ENCODE results near the gene AGGF1.
A peak's percentile ranks its signal among the peaks of the same experiment; 100 is the strongest.
"Not testable (repeated sequence)": the region's sequence is repeated elsewhere in the genome, so short reads cannot be mapped to it uniquely, and the experiment has no call there.

AGGF1 gene

GRCh38 chr5:77028631-77029375 lies 1.4 kb upstream of the AGGF1 start:
- no peak for DNase-seq

DNA sequence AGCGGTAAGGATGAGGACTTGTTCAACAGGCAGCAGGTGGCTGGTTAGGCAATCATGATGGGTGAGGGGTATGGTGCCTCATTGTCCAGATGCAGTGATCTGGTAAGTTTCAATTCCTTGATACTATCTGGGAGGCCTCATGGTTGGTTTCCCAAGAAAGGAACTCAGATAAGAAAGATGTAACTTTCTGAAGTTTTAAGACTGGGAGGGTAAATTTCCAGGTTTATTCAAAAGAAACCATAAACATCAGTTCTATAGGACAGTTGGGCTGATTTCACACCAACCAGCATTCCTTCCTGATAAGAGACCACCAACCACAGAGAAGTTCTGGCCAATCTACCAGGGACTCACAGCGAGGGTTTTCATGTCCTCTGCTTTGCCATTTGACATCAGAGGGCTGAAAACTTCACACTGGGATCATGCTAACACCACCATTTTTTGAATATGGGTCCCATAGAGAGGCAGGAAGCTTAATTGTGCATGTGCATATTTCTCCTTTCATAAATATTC lies 773 bp upstream of the AGGF1 start:
- no peak for DNase-seq

DNA sequence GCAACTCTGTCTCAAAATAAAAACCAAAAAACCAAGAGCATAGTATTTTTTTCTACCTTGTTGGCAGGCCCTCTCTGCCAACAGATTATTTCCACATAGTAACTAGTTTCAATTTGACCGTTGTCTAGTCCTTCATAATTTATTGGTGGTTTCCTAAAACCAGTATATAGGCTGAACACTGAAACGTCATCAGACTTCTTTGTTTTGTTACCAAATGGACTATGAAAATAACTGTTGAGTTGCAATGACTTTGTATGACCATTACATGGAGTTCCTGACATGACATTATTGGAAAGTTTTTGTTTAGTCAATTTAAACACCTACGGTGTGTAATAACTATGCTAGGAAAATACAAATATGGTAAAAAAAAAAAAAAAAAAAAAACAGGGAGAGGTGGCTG lies 1.7 kb downstream of the AGGF1 start:
- no peak for DNase-seq

DNA sequence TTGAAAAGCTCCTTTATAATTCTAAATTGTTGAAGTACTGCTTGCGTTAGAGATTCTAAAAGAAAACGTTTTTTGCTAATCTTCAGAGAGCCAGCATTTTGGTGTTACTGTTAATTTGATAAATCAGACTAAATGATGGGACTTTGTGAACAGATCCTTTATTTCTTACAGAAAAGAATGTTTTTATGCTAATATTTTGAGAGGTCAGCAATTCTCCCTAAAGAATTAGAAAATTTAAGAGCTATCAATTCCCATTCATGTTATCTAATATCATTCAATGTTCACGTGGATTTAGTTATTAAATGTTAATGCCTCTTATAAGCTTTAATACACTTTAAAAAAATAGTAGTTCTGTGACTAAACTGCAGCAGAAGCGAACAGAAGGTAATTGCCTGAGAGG lies 2.4 kb downstream of the AGGF1 start:
- no peak for DNase-seq

- DNase-seq: no peak
These were observed 3.1 kb downstream of the AGGF1 start for GRCh38 chr5:77033338-77033737.

DNA sequence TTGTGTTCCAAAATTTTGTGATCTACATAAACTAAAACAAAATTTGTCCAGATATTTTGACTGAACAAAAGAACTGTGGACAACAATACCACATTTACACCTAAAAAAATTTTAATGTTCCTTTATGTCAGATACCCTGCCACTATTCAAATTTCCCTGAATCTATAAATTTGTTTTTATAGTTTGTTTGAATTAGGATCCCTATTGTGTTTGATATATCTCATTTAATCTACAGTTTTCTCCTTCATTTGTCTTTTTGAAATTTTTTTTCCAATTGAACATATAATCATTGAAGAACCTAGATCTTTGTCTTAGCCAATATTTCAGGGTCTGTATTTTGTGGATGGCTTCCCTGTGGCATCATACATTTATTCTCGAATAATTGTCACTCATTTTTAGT lies 5.7 kb downstream of the AGGF1 start:
- no peak for DNase-seq

GRCh38 chr5:77046416-77047073 lies 16.3 kb downstream of the AGGF1 start:
- no peak for DNase-seq

GRCh38 chr5:77064040-77064439 lies 33.8 kb downstream of the AGGF1 start:
- DNase-seq: peak in 1 of 2 donors; percentile 1

DNA sequence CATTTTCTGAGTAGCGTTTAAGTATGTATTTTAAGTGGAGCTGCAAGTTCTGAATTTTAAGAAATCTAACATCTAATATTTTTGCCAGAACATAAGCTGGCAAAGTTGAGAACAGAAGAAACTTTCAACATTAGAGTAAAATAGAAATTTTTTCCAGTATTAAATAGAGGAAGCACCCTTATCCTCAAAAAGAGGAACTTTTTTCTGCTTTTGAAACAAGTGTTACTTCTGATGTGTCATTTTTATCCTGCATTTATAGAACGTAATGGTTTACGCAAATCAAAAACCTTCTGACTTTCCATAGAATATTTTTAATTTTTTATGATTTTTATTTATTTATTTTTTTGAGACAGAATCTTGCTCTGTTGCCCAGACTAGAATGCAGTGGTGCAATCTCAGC lies 35.1 kb downstream of the AGGF1 start:
- DNase-seq: no peak

GRCh38 chr5:77066184-77066583 lies 36.0 kb downstream of the AGGF1 start:
- DNase-seq: no peak

- DNase-seq: no peak
These were observed 36.7 kb downstream of the AGGF1 start for GRCh38 chr5:77066823-77067442.

DNA sequence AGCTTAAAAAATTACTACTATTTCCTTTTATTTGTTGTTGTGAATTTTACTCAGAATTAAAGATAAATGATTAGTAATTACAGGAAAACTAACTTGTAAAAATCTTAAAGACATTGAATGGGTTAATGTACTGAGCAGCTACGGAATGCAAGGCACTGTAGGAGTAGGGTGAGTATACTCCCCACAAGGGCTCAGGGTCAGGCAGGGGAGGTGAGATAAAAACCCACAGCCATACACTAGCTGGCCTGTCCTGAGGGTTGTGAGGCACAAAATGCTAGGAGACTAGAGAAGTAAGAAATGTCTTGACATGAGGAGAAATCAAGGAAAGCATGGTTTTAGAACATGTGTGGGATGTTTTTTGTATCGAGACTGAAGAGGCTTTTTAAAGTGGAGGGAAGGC lies 43.5 kb downstream of the AGGF1 start:
- DNase-seq: no peak

DNA sequence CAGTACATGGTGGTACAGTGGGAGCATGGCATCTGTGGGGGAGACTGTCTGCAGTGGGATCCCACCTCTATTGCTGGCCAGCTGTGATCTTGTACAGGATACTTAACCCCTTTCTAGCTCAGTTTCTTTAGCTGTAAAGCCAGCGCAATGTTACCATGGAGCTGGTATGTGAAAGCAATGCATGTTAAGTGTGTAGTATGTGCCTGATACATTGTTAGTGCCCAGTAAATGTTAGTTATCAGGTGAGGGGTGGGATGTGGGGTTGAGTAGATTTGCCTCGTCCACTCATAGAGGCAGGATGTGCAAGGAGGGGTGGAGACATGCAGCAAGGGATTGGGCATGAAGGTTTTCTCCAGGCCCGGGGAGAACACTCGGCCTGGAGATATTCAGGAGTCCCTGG lies 44.5 kb downstream of the AGGF1 start:
- no peak for DNase-seq

DNA sequence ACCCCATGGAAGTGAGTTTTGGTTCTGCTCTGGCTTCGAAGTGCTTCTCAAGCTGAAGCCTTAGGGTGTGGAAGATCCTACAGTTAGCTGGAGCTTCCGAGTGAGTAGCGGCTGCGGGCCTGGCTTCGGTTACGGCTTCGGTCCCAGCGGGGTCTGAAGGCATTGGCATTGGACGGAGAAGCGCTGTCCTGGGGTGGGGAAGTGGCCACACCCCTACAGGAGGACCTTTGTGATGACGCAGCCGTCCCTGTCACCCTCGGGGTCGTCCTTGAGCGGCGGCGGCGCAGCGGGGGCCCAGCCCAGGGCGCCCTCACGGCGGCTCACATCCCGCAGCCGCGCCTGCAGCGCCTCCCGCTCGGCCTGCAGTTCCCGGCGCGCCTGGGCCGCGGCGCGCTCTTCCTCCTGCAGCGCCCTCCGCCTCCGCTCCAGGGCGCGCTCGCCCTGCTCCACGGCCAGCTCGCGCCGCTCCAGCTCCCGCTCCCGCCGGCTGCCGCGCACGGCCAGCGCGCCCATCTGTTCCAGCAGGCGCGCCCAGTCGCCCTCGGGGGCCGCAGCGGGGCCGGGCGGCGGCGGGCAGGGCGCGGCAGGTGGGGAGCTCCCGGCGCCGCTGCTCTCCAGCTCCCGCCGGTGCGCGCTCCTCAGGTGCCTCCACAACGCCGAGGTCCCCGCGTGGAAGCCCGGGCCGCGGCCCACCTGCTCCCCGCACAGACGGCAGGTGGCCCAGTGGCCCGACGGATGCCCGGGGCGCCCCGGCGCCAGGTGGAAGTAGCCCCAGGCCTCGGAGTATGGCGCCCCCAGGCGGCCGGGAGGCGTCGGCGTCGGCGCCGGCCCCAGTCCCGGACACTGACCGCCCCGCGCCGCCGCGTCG lies 47.0 kb downstream of the AGGF1 start:
- peak; percentile 40 to 62 for DNase-seq

DNA sequence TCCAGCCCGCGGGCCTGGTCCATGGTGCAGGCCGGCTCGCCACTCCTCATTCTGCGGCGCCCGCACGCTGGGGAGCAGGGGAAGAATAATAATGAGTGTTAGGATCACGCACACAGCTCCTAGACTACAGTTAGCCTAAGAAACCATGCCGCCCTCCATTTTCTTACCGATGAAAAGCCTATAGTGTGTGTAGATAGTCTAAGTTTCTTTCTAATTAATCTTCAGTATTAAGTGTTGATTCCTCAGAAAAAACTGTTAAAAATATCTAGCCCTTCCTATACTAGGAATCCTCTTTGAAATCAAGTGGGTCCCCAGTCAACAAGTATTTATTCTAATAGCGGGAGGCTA lies 47.6 kb downstream of the AGGF1 start:
- no peak for DNase-seq

DNA sequence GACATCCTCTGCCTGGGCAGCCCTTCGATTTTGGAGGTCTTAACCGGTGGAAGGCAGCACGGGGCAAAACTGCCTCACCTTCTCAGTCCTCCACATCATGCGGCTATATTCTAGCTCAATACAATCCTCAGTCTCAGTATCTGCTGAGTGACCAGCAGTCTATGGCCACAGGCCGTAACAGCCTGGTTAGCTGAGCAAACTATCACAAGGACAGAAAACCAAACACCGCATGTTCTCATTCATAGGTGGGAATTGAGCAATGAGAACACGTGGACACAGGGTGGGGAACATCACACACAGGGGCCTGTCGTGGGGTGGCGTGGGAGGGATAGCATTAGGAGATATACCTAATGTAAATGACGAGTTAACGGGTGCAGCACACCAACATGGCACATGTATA lies 50.3 kb downstream of the AGGF1 start:
- DNase-seq: not testable (repeated sequence)

DNA sequence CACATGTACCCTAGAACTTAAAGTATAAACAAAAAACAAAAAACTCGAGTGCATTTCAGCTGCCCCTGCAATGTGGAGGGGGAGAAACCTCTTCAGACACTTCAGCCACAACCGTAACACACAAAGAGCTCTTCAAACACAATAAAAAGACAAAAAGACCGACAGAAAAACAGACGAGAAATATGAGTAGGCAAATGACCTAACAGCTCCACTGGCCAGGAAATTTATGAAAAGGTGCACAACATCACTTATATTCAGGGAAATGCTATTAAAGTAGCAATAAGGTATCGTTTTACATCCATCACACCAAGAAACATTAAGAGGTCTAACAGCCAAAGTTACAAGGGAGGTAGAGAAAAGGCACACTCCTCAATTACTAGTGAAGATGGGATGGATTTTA lies 50.7 kb downstream of the AGGF1 start:
- no peak for DNase-seq

GRCh38 chr5:77082280-77082679 lies 52.1 kb downstream of the AGGF1 start:
- DNase-seq: no peak

GRCh38 chr5:77083088-77083487 lies 52.9 kb downstream of the AGGF1 start:
- no peak for DNase-seq

GRCh38 chr5:77086368-77086688 lies 56.1 kb downstream of the AGGF1 start:
- DNase-seq: no peak

DNA sequence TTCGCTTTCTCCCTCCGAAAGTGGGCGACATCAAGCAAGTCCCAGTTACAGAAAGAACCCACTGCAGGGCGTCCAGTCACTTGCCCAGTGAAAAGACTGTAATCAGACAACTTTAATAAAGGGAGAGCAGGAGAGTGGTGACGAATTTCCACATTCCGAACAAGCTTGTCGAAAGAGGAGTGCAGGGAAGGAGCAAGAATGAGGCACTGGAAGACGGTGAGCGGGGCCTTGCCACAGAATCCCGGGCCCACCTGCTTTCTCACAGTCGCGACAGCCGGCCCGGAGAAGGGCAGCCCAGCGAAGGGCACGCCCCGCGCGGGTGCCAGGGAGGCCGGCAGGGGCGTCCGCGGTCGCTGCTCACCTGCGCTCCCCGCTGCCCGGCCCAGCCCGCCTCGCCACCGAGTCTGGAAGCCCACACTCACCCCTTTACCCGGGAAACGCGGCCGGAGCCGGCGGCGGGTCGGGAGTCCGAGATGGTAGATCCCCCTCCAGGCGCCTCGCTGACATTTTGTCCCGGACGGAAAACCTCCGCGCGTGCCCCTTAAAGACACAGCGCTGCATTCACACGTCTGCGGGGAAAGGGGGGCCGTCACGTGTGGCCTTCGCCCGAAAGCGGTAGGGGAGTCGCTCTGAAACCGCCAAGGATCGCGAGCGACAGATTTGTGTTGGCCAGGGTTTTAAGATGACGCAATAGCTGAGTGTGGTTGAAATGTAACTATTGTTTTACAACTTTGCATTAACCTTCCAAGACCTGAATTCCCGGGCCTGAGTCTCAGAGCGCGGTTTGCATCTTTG lies 56.7 kb downstream of the AGGF1 start, which contains the start of gene ZBED3:
Gene ZBED3, minus strand, starts transcription at position 597 of the 795 bp plus-strand sequence. CDS start 9,407 bp downstream, outside the sequence.
- peak; percentile 52 to 54 for DNase-seq

Data from CD4-positive, alpha-beta T cell treated with Interferon alpha-2 for 1 hour (primary cell).